Ascending aorta (tissue), 2 donors: ENCODE results near the gene PDLIM4. TPM values are rescaled to one million over a fixed set of nuclear protein-coding genes. Genes with fewer than 3 reads are reported as not detected.

ENCODE experiments used
- DNase-seq, 2 donors: peaks; one replicate each; pipeline ENCODE4 v3.0.0-alpha.2; 2019; ENCODE audit warnings: low spot score in 2 of 2
- H3K27ac ChIP-seq, 2 donors: fragments of 200-600 bp; sonication (generic); one replicate each; pipeline ENCODE4 v1.5.1; 2016 to 2017; ENCODE audit warnings: mild to moderate bottlenecking in 1 of 2
- H3K27me3 ChIP-seq: fragments of 200-600 bp; sonication (generic); one replicate; pipeline ENCODE4 v1.5.1; 2017
- H3K36me3 ChIP-seq, 2 donors: fragments of 200-600 bp; sonication (generic); one replicate each; pipeline ENCODE4 v1.5.1; 2016
- H3K4me1 ChIP-seq, 2 donors: fragments of 200-600 bp; sonication (generic); one replicate each; pipeline ENCODE4 v1.5.1; 2016 to 2017; ENCODE audit warnings: mild to moderate bottlenecking in 1 of 2
- H3K4me3 ChIP-seq, 2 donors: fragments of 200-600 bp; sonication (generic); one replicate each; pipeline ENCODE4 v1.5.1; 2016 to 2017; ENCODE audit warnings: mild to moderate bottlenecking in 1 of 2
- H3K9me3 ChIP-seq, 2 donors: fragments of 200-600 bp; sonication (generic); one replicate each; pipeline ENCODE4 v1.5.1; 2016
- intact Hi-C: fragments of 100-400 bp; cut with DNase I; formaldehyde crosslinking; loops from one replicate; pipeline ENCODE4 v1.15.1; 2023
- total RNA-seq: library from RNA; depleted of rRNA; stranded (reverse); fragments of >200 nt; gene quantifications from one replicate; pipeline ENCODE4 v1.1.0, GENCODE V29; 2016
- TF ChIP-seq, protein P1 (sequence below), 3 experiments: fragments of 200-600 bp in 2 of 3; fragments of 450-650 bp in 1 of 3; sonication (generic) in 2 of 3; IDR thresholded peaks; one replicate each; pipeline ENCODE4 v1.5.1; 2016 to 2019; ENCODE audit warnings: antibody characterized with exemption in 3 of 3, mild to moderate bottlenecking in 1 of 3, moderate library complexity in 1 of 3

PDLIM4 gene
- total RNA-seq, 1 donor from 2014 or later, result 49.1 TPM

DNA sequence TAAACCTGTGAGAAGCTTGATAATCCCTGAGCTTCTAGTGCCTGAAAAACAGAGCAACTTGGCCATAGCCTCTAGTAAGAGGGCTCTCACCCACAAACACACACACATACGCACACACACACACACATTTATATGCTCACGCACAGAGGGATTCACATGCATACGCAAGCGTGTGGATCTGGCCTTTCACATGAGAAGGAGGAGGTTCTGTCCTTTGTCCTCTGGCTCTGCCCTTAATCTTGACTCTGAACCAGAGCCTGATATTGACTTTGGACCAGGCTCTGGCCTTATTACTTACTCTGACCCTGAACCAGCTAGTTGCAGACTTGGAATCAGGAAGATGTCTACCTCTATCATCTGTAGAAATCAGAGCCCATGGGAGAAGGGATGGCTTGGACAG lies 19.8 kb upstream of the PDLIM4 start:
- no peaks in the 10 kb centered on the region for H3K4me1 ChIP-seq
- H3K27me3 ChIP-seq, result no peaks in the 10 kb centered on the region
- no peak overlapping the region for H3K4me3 ChIP-seq
- TF ChIP-seq, protein P1, sequence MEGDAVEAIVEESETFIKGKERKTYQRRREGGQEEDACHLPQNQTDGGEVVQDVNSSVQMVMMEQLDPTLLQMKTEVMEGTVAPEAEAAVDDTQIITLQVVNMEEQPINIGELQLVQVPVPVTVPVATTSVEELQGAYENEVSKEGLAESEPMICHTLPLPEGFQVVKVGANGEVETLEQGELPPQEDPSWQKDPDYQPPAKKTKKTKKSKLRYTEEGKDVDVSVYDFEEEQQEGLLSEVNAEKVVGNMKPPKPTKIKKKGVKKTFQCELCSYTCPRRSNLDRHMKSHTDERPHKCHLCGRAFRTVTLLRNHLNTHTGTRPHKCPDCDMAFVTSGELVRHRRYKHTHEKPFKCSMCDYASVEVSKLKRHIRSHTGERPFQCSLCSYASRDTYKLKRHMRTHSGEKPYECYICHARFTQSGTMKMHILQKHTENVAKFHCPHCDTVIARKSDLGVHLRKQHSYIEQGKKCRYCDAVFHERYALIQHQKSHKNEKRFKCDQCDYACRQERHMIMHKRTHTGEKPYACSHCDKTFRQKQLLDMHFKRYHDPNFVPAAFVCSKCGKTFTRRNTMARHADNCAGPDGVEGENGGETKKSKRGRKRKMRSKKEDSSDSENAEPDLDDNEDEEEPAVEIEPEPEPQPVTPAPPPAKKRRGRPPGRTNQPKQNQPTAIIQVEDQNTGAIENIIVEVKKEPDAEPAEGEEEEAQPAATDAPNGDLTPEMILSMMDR (IDR thresholded peaks at IDR 0.05), result no peak
- H3K36me3 ChIP-seq, result no peaks in the 10 kb centered on the region
- intact Hi-C loops, result loop anchor here (2.0 to 10.0 kb wide), 2 partner anchors 19 to 57 kb away; partner anchors contain the start of genes PDLIM4 and SLC22A4
- no peaks in the 10 kb centered on the region for H3K9me3 ChIP-seq
- peak in 1 of 2 donors; percentile 38 for DNase-seq
- H3K27ac ChIP-seq, result no peak overlapping the region

DNA sequence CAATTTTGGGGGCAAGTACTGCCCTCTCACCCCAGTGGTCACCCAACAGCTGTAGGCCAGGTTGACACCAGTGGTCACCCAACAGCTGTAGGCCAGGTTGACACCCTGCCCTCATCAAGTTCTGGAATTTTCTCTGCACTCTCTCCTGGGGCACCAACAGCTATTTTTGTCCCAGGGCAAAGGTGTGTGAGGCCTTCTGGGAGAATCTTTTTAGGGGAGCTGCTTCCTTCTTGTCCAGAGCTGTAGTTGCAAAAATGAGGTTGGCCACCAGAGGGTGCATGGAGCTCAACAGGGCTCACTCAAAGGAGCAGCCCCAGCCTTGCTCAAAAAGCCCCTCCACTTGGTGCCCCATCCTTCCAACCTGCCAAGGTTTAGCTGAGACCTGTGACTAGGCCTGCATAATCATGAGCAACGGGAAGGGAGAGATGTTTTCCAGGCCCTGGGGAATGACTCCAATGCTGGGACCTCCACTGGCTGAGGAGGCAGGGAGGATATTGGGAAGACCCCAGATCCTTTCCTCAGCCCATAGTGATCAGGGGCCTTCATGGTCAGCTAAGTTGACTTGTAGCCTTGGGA lies 19.2 kb upstream of the PDLIM4 start:
- Histone ChIP-seq H3K27me3 (no peaks in the 10 kb centered on the region), H3K4me3 (no peak overlapping the region), H3K4me1 (no peaks in the 10 kb centered on the region), H3K27ac (no peak overlapping the region), H3K36me3 (no peaks in the 10 kb centered on the region), H3K9me3 (no peaks in the 10 kb centered on the region)
- TF ChIP-seq, protein P1 (IDR thresholded peaks at IDR 0.05), result peak; percentile 74 to 86 (median 80)
- DNase-seq, result peak in 1 of 2 donors; percentile 90
- intact Hi-C loops, result loop anchor here (2.0 to 10.0 kb wide), 2 partner anchors 19 to 57 kb away; partner anchors contain the start of genes PDLIM4 and SLC22A4

DNA sequence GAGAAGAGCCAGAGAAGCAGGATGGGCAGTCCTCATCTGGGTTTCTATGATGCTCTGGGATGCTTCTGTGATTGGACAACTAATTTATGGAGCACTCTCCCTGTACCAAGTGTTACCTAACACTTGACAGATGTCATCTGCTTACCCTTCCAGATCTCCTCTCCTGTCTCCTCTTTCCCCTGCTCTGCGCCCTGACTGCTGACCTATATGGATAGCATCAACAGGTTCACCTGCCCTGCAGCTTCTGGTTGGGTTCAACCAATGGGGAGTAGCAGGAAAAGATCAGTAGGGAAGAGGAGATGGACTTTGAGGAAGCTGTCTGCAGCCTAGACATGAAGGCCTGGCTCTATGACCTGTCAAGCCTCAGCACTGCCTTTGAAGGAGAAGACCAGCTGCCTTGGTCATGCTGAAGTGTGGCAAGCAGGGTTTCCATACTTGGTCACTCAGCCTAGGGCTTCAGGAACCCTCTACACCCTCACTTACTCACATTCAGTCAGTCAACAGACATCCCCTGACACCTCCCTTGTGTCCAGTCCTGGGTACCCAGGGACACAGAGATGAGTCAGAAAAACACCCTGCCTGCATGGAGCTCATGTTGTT lies 18.5 kb upstream of the PDLIM4 start:
- Histone ChIP-seq H3K9me3 (peaks cover 3 to 4% of the 10 kb centered on the region in 2 donors), H3K27ac (no peak overlapping the region), H3K4me1 (no peaks in the 10 kb centered on the region), H3K27me3 (no peaks in the 10 kb centered on the region), H3K4me3 (no peak overlapping the region), H3K36me3 (no peaks in the 10 kb centered on the region)
- TF ChIP-seq, protein P1 (IDR thresholded peaks at IDR 0.05), result no peak
- intact Hi-C loops, result loop anchor here (2.0 to 10.0 kb wide), 2 partner anchors 18 to 56 kb away; partner anchors contain the start of genes PDLIM4 and SLC22A4
- DNase-seq, result peak in 1 of 2 donors; percentile 35

DNA sequence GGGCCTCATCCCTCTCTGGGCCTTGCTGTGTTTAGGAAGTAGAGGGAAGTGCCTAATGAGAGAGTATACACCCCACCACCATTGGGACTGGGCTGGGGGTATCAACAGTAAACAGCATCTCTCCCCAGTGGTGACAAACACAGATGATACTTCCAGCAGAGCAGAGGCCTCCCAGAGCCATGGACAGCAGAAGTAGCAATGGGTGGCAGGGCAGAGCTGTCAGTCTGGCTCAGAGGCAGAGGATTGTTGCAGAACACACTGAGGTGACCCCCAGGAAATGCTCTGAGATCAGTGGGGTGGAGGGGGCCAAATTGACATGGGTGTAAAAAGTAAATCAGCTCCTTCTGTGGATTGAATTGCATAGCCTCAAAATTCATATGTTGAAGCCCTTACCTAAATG lies 17.7 kb upstream of the PDLIM4 start:
- intact Hi-C loops, result loop anchor here (2.0 to 10.0 kb wide), 2 partner anchors 17 to 55 kb away; partner anchors contain the start of genes PDLIM4 and SLC22A4
- Histone ChIP-seq H3K27ac (no peak overlapping the region), H3K9me3 (peaks cover 3 to 9% of the 10 kb centered on the region in 2 donors), H3K4me3 (no peak overlapping the region), H3K27me3 (no peaks in the 10 kb centered on the region), H3K36me3 (no peaks in the 10 kb centered on the region), H3K4me1 (no peaks in the 10 kb centered on the region)
- TF ChIP-seq, protein P1 (IDR thresholded peaks at IDR 0.05), result no peak
- DNase-seq, result peak in 1 of 2 donors; percentile 25

DNA sequence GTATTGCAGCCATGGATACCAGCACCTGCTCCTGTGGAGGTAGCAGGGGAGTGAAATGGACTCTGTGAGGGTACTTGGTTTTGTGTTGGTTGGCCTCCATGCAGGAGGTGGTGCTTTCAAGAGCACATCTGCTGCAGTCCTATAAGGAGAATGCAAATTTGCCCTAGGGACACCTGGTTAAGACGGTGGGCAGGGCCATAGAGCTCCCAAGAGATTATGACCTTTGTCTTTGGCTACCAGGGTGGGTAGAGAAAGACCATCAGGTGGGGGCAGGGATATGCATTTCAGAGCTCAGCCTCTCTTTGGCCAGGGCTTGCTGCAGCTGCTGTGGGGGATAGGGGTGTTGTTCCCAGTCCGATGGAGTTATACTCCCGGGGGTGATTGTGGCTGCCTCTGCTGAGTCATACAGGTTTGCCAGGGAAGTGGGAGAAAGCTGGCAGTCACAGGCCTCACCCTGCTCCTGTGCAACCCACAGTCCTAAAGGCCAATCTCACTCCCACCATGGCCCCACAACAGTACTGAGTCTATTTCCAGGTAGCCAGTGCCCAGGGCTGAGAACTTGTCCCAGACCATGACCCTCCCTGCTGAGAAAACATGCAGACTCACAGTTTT lies 14.0 kb upstream of the PDLIM4 start:
- Histone ChIP-seq H3K4me1 (no peaks in the 10 kb centered on the region), H3K36me3 (no peaks in the 10 kb centered on the region), H3K9me3 (peaks cover 3 to 32% of the 10 kb centered on the region in 2 donors), H3K27ac (no peak overlapping the region), H3K4me3 (no peak overlapping the region), H3K27me3 (no peaks in the 10 kb centered on the region)
- intact Hi-C loops, result no loop called here
- TF ChIP-seq, protein P1 (IDR thresholded peaks at IDR 0.05), result no peak
- peak in 1 of 2 donors; percentile 51 for DNase-seq
